Activated naive CD8-positive, alpha-beta T cell treated with anti-CD3 and anti-CD28 coated beads for 36 hours (primary cell): ENCODE measurements around the gene PLEKHA5. TPM values are rescaled to one million over a fixed set of nuclear protein-coding genes. Genes with fewer than 3 reads are reported as not detected.
"Not testable (repeated sequence)": the region's sequence is repeated elsewhere in the genome, so short reads cannot be mapped to it uniquely, and the experiment has no call there.

Experiments
- DNase-seq: peaks from one replicate; pipeline ENCODE4 v3.0.0; 2021
- H3K27ac Mint-ChIP-seq: one replicate; pipeline ENCODE4 v1.8.0; 2022; ENCODE audit warnings: mild to moderate bottlenecking, moderate library complexity, mixed read lengths
- H3K27me3 Mint-ChIP-seq: one replicate; pipeline ENCODE4 v1.8.0; 2022; ENCODE audit warnings: mild to moderate bottlenecking, mixed read lengths
- H3K36me3 Mint-ChIP-seq: one replicate; pipeline ENCODE4 v1.8.0; 2021; ENCODE audit warnings: mild to moderate bottlenecking, mixed read lengths
- H3K4me1 Mint-ChIP-seq: one replicate; pipeline ENCODE4 v1.8.0; 2021; ENCODE audit warnings: mixed read lengths
- H3K4me3 Mint-ChIP-seq: one replicate; pipeline ENCODE4 v1.8.0; 2022; ENCODE audit warnings: mild to moderate bottlenecking, moderate library complexity, mixed read lengths
- H3K9me3 Mint-ChIP-seq: one replicate; pipeline ENCODE4 v1.8.0; 2022; ENCODE audit warnings: mixed read lengths
- total RNA-seq, 2 experiments: library from RNA; stranded (reverse); gene quantifications; one replicate each; pipeline ENCODE4 v1.2.3, GENCODE V29; 2021

Gene PLEKHA5
- total RNA-seq, 2 experiments from 2014 or later: 2.1 to 2.6 TPM

GRCh38 chr12:19169222-19169621 is 39.7 kb downstream of the PLEKHA5 start:
- no peak for DNase-seq
- Mint-ChIP-seq H3K36me3 (no peaks in the 10 kb centered on the region), H3K4me1 (no peaks in the 10 kb centered on the region), H3K9me3 (no peaks in the 10 kb centered on the region), H3K27ac (no peak overlapping the region), H3K27me3 (no peaks in the 10 kb centered on the region), H3K4me3 (no peak overlapping the region)

GRCh38 chr12:19170286-19170685 is 40.8 kb downstream of the PLEKHA5 start:
- H3K36me3 Mint-ChIP-seq, H3K4me3 Mint-ChIP-seq, H3K27me3 Mint-ChIP-seq, H3K27ac Mint-ChIP-seq, H3K4me1 Mint-ChIP-seq, DNase-seq, H3K9me3 Mint-ChIP-seq: not testable (repeated sequence)

GRCh38 chr12:19171731-19172130 is 42.2 kb downstream of the PLEKHA5 start:
- Mint-ChIP-seq H3K27ac (no peak overlapping the region), H3K4me3 (no peak overlapping the region), H3K27me3 (peaks cover 4% of the 10 kb centered on the region), H3K9me3 (no peaks in the 10 kb centered on the region), H3K36me3 (no peaks in the 10 kb centered on the region), H3K4me1 (no peaks in the 10 kb centered on the region)
- no peak for DNase-seq

- DNase-seq: no peak
- no peaks in the 10 kb centered on the region for H3K4me1 Mint-ChIP-seq
- no peaks in the 10 kb centered on the region for H3K36me3 Mint-ChIP-seq
- H3K9me3 Mint-ChIP-seq: no peaks in the 10 kb centered on the region
- no peak overlapping the region for H3K4me3 Mint-ChIP-seq
- no peak overlapping the region for H3K27ac Mint-ChIP-seq
- H3K27me3 Mint-ChIP-seq: peaks cover 4% of the 10 kb centered on the region
These were observed 48.2 kb downstream of the PLEKHA5 start for GRCh38 chr12:19177754-19178153.

- Mint-ChIP-seq H3K4me3 (no peak overlapping the region), H3K9me3 (no peaks in the 10 kb centered on the region), H3K27me3 (peaks cover 3% of the 10 kb centered on the region), H3K36me3 (no peaks in the 10 kb centered on the region), H3K27ac (no peak overlapping the region), H3K4me1 (no peaks in the 10 kb centered on the region)
- no peak for DNase-seq
These were observed 50.5 kb downstream of the PLEKHA5 start for GRCh38 chr12:19179986-19180385.

- Mint-ChIP-seq H3K36me3 (no peaks in the 10 kb centered on the region), H3K4me1 (peaks cover under 1% of the 10 kb centered on the region), H3K27me3 (peaks cover 5% of the 10 kb centered on the region), H3K4me3 (no peak overlapping the region), H3K9me3 (no peaks in the 10 kb centered on the region), H3K27ac (no peak overlapping the region)
- DNase-seq: no peak
These were observed 52.3 kb downstream of the PLEKHA5 start for GRCh38 chr12:19181666-19182426.

GRCh38 chr12:19183121-19183838 is 53.7 kb downstream of the PLEKHA5 start:
- Mint-ChIP-seq H3K36me3 (no peaks in the 10 kb centered on the region), H3K27ac (no peak overlapping the region), H3K4me1 (peaks cover 2% of the 10 kb centered on the region), H3K27me3 (peaks cover 5% of the 10 kb centered on the region), H3K9me3 (no peaks in the 10 kb centered on the region), H3K4me3 (no peak overlapping the region)
- DNase-seq: no peak

- H3K4me1 Mint-ChIP-seq: peaks cover 2% of the 10 kb centered on the region
- H3K36me3 Mint-ChIP-seq: no peaks in the 10 kb centered on the region
- DNase-seq: no peak
- no peak overlapping the region for H3K4me3 Mint-ChIP-seq
- H3K27me3 Mint-ChIP-seq: peaks cover 5% of the 10 kb centered on the region
- no peaks in the 10 kb centered on the region for H3K9me3 Mint-ChIP-seq
- no peak overlapping the region for H3K27ac Mint-ChIP-seq
These were observed 55.9 kb downstream of the PLEKHA5 start for GRCh38 chr12:19185262-19185929.

GRCh38 chr12:19186722-19187661 is 57.5 kb downstream of the PLEKHA5 start:
- DNase-seq: no peak
- no peak overlapping the region for H3K27ac Mint-ChIP-seq
- peaks cover 5% of the 10 kb centered on the region for H3K27me3 Mint-ChIP-seq
- H3K9me3 Mint-ChIP-seq: no peaks in the 10 kb centered on the region
- H3K4me1 Mint-ChIP-seq: peaks cover 2% of the 10 kb centered on the region
- no peak overlapping the region for H3K4me3 Mint-ChIP-seq
- H3K36me3 Mint-ChIP-seq: no peaks in the 10 kb centered on the region

GRCh38 chr12:19189522-19189921 is 60.0 kb downstream of the PLEKHA5 start:
- Mint-ChIP-seq H3K27me3 (peaks cover 4% of the 10 kb centered on the region), H3K9me3 (no peaks in the 10 kb centered on the region), H3K27ac (no peak overlapping the region), H3K4me3 (no peak overlapping the region), H3K36me3 (no peaks in the 10 kb centered on the region), H3K4me1 (peaks cover 2% of the 10 kb centered on the region)
- DNase-seq: no peak

- Mint-ChIP-seq H3K4me1 (peaks cover 2% of the 10 kb centered on the region), H3K4me3 (no peak overlapping the region), H3K36me3 (no peaks in the 10 kb centered on the region), H3K9me3 (no peaks in the 10 kb centered on the region), H3K27ac (no peak overlapping the region), H3K27me3 (peaks cover 3% of the 10 kb centered on the region)
- DNase-seq: no peak
These were observed 60.9 kb downstream of the PLEKHA5 start for GRCh38 chr12:19190292-19191031.

- Mint-ChIP-seq H3K4me1 (peaks cover 2% of the 10 kb centered on the region), H3K27ac (no peak overlapping the region), H3K27me3 (peaks cover 3% of the 10 kb centered on the region), H3K36me3 (no peaks in the 10 kb centered on the region), H3K9me3 (no peaks in the 10 kb centered on the region), H3K4me3 (no peak overlapping the region)
- DNase-seq: no peak
These were observed 61.6 kb downstream of the PLEKHA5 start for GRCh38 chr12:19191089-19191488.

- no peaks in the 10 kb centered on the region for H3K36me3 Mint-ChIP-seq
- no peaks in the 10 kb centered on the region for H3K9me3 Mint-ChIP-seq
- no peak overlapping the region for H3K27ac Mint-ChIP-seq
- DNase-seq: no peak
- H3K4me3 Mint-ChIP-seq: no peak overlapping the region
- peaks cover 2% of the 10 kb centered on the region for H3K4me1 Mint-ChIP-seq
- H3K27me3 Mint-ChIP-seq: peaks cover 2% of the 10 kb centered on the region
These were observed 62.0 kb downstream of the PLEKHA5 start for GRCh38 chr12:19191563-19191962.

GRCh38 chr12:19192710-19193109 is 63.2 kb downstream of the PLEKHA5 start:
- no peaks in the 10 kb centered on the region for H3K36me3 Mint-ChIP-seq
- no peaks in the 10 kb centered on the region for H3K9me3 Mint-ChIP-seq
- H3K4me3 Mint-ChIP-seq: no peak overlapping the region
- no peak for DNase-seq
- H3K27me3 Mint-ChIP-seq: no peaks in the 10 kb centered on the region
- no peak overlapping the region for H3K27ac Mint-ChIP-seq
- no peaks in the 10 kb centered on the region for H3K4me1 Mint-ChIP-seq
